ENCODE results near the gene TBCK.

GRCh38 chr4:106291678-106292077 lies 24.3 kb downstream of the TBCK start:
- TF ChIP-seq RAD21 (IDR thresholded peaks at IDR 0.05; ENCODE audit: low read depth) (no peak), POLR2A (IDR thresholded peaks at IDR 0.05; ENCODE audit: borderline replicate concordance, extremely low read depth, insufficient read depth, insufficient read length) (no peak), CTCF (IDR thresholded peaks at IDR 0.05 in 2 of 3, conservative IDR thresholded peaks at IDR 0.05 in 1 of 3; ENCODE audit: borderline replicate concordance in 1 of 3, insufficient read depth in 1 of 3, low read depth in 2 of 3, low read length in 2 of 3) (no peak)
